ENCODE results near the gene LDB3. TPM values are rescaled to one million over a fixed set of nuclear protein-coding genes. Genes with fewer than 3 reads are reported as not detected.

LDB3 gene
- total RNA-seq, 2 donors from 2014 or later, result 0.11 to 0.35 TPM

DNA sequence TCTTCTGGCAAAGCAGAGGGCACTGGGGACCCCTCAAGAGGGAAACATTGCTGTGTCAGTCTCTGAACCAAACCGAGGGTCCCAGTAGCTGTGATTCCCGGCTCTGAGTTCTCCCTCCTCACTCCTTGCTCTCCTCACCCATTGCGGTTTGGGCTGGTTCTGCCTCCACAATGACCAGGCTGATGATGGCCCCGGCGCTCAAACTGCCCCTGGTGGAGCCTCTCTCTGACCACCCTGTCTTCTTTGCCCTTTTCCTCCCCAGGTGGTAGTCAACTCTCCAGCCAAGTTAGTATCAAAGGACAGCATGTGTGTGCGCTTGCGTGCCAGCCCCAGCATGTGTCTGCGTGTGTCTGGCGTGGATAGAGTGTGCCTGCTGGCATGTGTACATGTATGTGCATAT is 17.1 kb downstream of the LDB3 start:
- H3K9me3 ChIP-seq (ENCODE audit: control insufficient read depth, low read length), result no peaks in the 10 kb centered on the region
- no peak overlapping the region for H3K4me3 Mint-ChIP-seq
- H3K27me3 ChIP-seq (ENCODE audit: control insufficient read depth, insufficient read depth, low read length, poor library complexity, severe bottlenecking), result no peaks in the 10 kb centered on the region
- 85 to 91% methylated on average over 5 to 9 of the region's 9 CpGs for WGBS, 2 experiments (ENCODE audit: insufficient coverage in 1 of 2, insufficient read length in 1 of 2)
- no peak for TF ChIP-seq CTCF (conservative IDR thresholded peaks at IDR 0.05)
- no peaks in the 10 kb centered on the region for H3K4me1 ChIP-seq (ENCODE audit: control insufficient read depth, insufficient read depth, low read length)
- no peaks in the 10 kb centered on the region for H3K9me3 Mint-ChIP-seq
- H3K9ac ChIP-seq (ENCODE audit: extremely low read depth, low read length, poor library complexity, severe bottlenecking), result no peak overlapping the region
- no peaks in the 10 kb centered on the region for H3K36me3 ChIP-seq (ENCODE audit: control insufficient read depth, insufficient read depth, low read length)
- DNase-seq, result no peak
- H3K4me1 Mint-ChIP-seq, result peaks cover 4% of the 10 kb centered on the region
- no peak overlapping the region for H3K27ac Mint-ChIP-seq
- H3K27ac ChIP-seq (ENCODE audit: low read depth, low read length), result no peak overlapping the region
- H3K36me3 Mint-ChIP-seq (ENCODE audit: low read depth), result no peaks in the 10 kb centered on the region
- no peak overlapping the region for H3K4me3 ChIP-seq (ENCODE audit: low read length)
- no peaks in the 10 kb centered on the region for H3K27me3 Mint-ChIP-seq (ENCODE audit: insufficient read depth)

DNA sequence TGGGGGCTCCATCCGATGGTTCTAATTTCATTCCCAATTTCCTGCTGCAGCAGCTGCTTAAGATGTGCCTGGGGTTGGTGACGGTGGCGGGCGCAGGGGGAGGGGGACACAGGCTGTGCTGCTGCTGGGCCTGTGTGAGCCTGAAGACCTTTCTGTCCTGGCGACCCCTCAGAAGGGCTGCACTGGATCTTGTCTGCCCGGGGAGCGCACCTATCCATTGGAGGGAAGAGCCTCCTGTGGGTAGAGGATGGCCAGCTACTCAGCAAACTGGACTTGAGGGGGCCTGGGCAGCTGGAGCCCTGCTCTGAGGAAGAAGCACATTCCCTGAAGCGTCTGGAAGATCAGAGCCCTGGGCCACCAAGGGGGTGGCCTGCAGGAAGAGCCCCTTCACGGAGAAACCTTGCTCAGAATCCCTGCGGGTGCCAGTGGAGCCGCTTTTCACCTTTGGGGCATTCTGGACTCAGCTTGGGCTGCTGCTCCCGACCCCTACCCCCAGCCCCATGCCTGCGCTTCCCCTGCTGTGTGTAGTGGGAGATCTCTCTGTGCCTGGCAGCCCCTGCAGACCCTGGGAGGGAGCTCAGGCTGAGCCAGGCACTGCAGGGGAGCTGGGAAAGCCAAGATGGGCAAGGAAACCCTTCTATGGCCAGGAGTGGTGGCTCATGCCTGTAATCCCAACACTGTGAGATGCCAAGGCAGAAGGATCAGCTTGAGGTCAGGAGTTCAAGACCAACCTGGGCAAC is 17.8 kb downstream of the LDB3 start:
- no peaks in the 10 kb centered on the region for H3K27me3 ChIP-seq (ENCODE audit: control insufficient read depth, insufficient read depth, low read length, poor library complexity, severe bottlenecking)
- no peaks in the 10 kb centered on the region for H3K9me3 ChIP-seq (ENCODE audit: control insufficient read depth, low read length)
- H3K27me3 Mint-ChIP-seq (ENCODE audit: insufficient read depth), result no peaks in the 10 kb centered on the region
- H3K9ac ChIP-seq (ENCODE audit: extremely low read depth, low read length, poor library complexity, severe bottlenecking), result no peak overlapping the region
- H3K4me1 ChIP-seq (ENCODE audit: control insufficient read depth, insufficient read depth, low read length), result no peaks in the 10 kb centered on the region
- no peak overlapping the region for H3K27ac ChIP-seq (ENCODE audit: low read depth, low read length)
- H3K4me3 Mint-ChIP-seq, result no peak overlapping the region
- TF ChIP-seq CTCF (conservative IDR thresholded peaks at IDR 0.05), result no peak
- no peak for DNase-seq
- no peak overlapping the region for H3K27ac Mint-ChIP-seq
- H3K36me3 Mint-ChIP-seq (ENCODE audit: low read depth), result no peaks in the 10 kb centered on the region
- no peaks in the 10 kb centered on the region for H3K9me3 Mint-ChIP-seq
- WGBS, 2 experiments (ENCODE audit: insufficient coverage in 1 of 2, insufficient read length in 1 of 2), result 86 to 100% methylated on average over 1 to 13 of the region's 13 CpGs
- no peaks in the 10 kb centered on the region for H3K36me3 ChIP-seq (ENCODE audit: control insufficient read depth, insufficient read depth, low read length)
- peaks cover 4% of the 10 kb centered on the region for H3K4me1 Mint-ChIP-seq
- no peak overlapping the region for H3K4me3 ChIP-seq (ENCODE audit: low read length)

DNA sequence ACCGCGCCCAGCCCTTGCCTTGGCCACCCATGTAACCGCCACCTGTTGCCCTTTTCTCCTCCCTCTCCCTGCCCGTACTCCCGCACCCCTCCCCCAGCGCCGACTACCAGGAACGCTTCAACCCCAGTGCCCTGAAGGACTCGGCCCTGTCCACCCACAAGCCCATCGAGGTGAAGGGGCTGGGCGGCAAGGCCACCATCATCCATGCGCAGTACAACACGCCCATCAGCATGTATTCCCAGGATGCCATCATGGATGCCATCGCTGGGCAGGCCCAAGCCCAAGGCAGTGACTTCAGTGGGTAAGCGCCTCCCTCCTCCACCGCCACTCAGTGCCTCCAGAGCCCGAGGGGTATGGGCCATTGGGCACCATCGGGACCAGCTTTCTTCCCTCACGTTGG is 18.7 kb downstream of the LDB3 start:
- Histone ChIP-seq H3K27me3 (ENCODE audit: control insufficient read depth, insufficient read depth, low read length, poor library complexity, severe bottlenecking) (no peaks in the 10 kb centered on the region), H3K4me1 (ENCODE audit: control insufficient read depth, insufficient read depth, low read length) (no peaks in the 10 kb centered on the region), H3K9me3 (ENCODE audit: control insufficient read depth, low read length) (no peaks in the 10 kb centered on the region), H3K9ac (ENCODE audit: extremely low read depth, low read length, poor library complexity, severe bottlenecking) (no peak overlapping the region), H3K4me3 (ENCODE audit: low read length) (no peak overlapping the region), H3K36me3 (ENCODE audit: control insufficient read depth, insufficient read depth, low read length) (no peaks in the 10 kb centered on the region), H3K27ac (ENCODE audit: low read depth, low read length) (no peak overlapping the region)
- 94 to 98% methylated on average over 9 to 19 of the region's 19 CpGs for WGBS, 2 experiments (ENCODE audit: insufficient coverage in 1 of 2, insufficient read length in 1 of 2)
- no peak for DNase-seq
- Mint-ChIP-seq H3K9me3 (no peaks in the 10 kb centered on the region), H3K4me3 (no peak overlapping the region), H3K27ac (no peak overlapping the region), H3K27me3 (ENCODE audit: insufficient read depth) (no peaks in the 10 kb centered on the region), H3K36me3 (ENCODE audit: low read depth) (no peaks in the 10 kb centered on the region), H3K4me1 (peaks cover 4% of the 10 kb centered on the region)
- no peak for TF ChIP-seq CTCF (conservative IDR thresholded peaks at IDR 0.05)
